NCI-H1436 treated with DMSO at 0.1 percent for 48 hours (cell line): Measurements from ENCODE around the gene CLEC2L.

ENCODE experiments used
- DNase-seq: peaks from one replicate; lab custom pipeline; 2025; lab: John Stamatoyannopoulos, UW

CLEC2L gene

GRCh38 chr7:139523199-139523941, at the start of gene CLEC2L:
CLEC2L (plus strand) TSS chr7:139523685; CDS start chr7:139523928, 243 bp downstream.
- no peak for DNase-seq

- DNase-seq = no peak
These were observed 47.3 kb upstream of the CLEC2L start for GRCh38 chr7:139476139-139476538.

GRCh38 chr7:139476891-139477290, 46.6 kb upstream of the CLEC2L start:
- no peak for DNase-seq

- DNase-seq = no peak
These were observed 43.9 kb upstream of the CLEC2L start for GRCh38 chr7:139479620-139480019.

GRCh38 chr7:139481364-139481763, 42.1 kb upstream of the CLEC2L start:
- DNase-seq = no peak

- no peak for DNase-seq
These were observed 41.4 kb upstream of the CLEC2L start for GRCh38 chr7:139482122-139482521.

GRCh38 chr7:139482662-139483466, 40.6 kb upstream of the CLEC2L start:
- DNase-seq = no peak

GRCh38 chr7:139487366-139488080, 36.0 kb upstream of the CLEC2L start:
- DNase-seq = no peak

GRCh38 chr7:139488810-139489209, 34.7 kb upstream of the CLEC2L start:
- DNase-seq = no peak

- DNase-seq = no peak
These were observed 33.4 kb upstream of the CLEC2L start for GRCh38 chr7:139490130-139490529.

GRCh38 chr7:139492293-139492692, 31.2 kb upstream of the CLEC2L start:
- DNase-seq = no peak

GRCh38 chr7:139494835-139495579, 28.5 kb upstream of the CLEC2L start:
- DNase-seq = no peak

- DNase-seq = no peak
These were observed 27.8 kb upstream of the CLEC2L start for GRCh38 chr7:139495580-139496125.

- DNase-seq = no peak
These were observed 27.0 kb upstream of the CLEC2L start for GRCh38 chr7:139496528-139496927.

GRCh38 chr7:139500770-139501138, 22.7 kb upstream of the CLEC2L start:
- DNase-seq = no peak

GRCh38 chr7:139502226-139502625, 21.3 kb upstream of the CLEC2L start:
- DNase-seq = no peak

GRCh38 chr7:139505563-139505962, 17.9 kb upstream of the CLEC2L start:
- DNase-seq = no peak

GRCh38 chr7:139509535-139509934, 13.9 kb upstream of the CLEC2L start:
- DNase-seq = no peak

GRCh38 chr7:139511315-139511714, 12.2 kb upstream of the CLEC2L start:
- no peak for DNase-seq

GRCh38 chr7:139515266-139515665, 8.2 kb upstream of the CLEC2L start:
- DNase-seq = no peak

GRCh38 chr7:139521439-139521838, 2.0 kb upstream of the CLEC2L start:
- no peak for DNase-seq

- no peak for DNase-seq
These were observed 671 bp upstream of the CLEC2L start for GRCh38 chr7:139522830-139523198.
